Measurements from ENCODE around the gene KLRC3.
"Not testable (repeated sequence)": the region's sequence is repeated elsewhere in the genome, so short reads cannot be mapped to it uniquely, and the experiment has no call there.

KLRC3 gene

GRCh38 chr12:10420334-10420733 lies at the start of gene KLRC3:
Gene KLRC3 (minus strand): TSS chr12:10420595. CDS start chr12:10420550, 45 bp downstream.
- DNase-seq = not testable (repeated sequence)

- DNase-seq = no peak
Observed at GRCh38 chr12:10469701-10470100, 49.3 kb upstream of the KLRC3 start.

- no peak for DNase-seq
Observed at GRCh38 chr12:10466311-10466710, 45.9 kb upstream of the KLRC3 start.

GRCh38 chr12:10457760-10458159 lies 37.4 kb upstream of the KLRC3 start:
- no peak for DNase-seq

- no peak for DNase-seq
Observed at GRCh38 chr12:10456856-10457255, 36.5 kb upstream of the KLRC3 start.

- DNase-seq = no peak
Observed at GRCh38 chr12:10455766-10456165, 35.4 kb upstream of the KLRC3 start.

GRCh38 chr12:10454531-10454930 lies 34.1 kb upstream of the KLRC3 start:
- no peak for DNase-seq

- no peak for DNase-seq
Observed at GRCh38 chr12:10453156-10453555, 32.8 kb upstream of the KLRC3 start, which contains the start of gene KLRC1. Gene KLRC1 (minus strand): TSS chr12:10453377. CDS start chr12:10451156, 2,221 bp downstream.

- no peak for DNase-seq
Observed at GRCh38 chr12:10448236-10448635, 27.8 kb upstream of the KLRC3 start.

GRCh38 chr12:10446052-10446451 lies 25.7 kb upstream of the KLRC3 start:
- not testable (repeated sequence) for DNase-seq

- DNase-seq = not testable (repeated sequence)
Observed at GRCh38 chr12:10441144-10441543, 20.7 kb upstream of the KLRC3 start.

GRCh38 chr12:10439608-10440274 lies 19.3 kb upstream of the KLRC3 start:
- not testable (repeated sequence) for DNase-seq

- DNase-seq = not testable (repeated sequence)
Observed at GRCh38 chr12:10437601-10438000, 17.2 kb upstream of the KLRC3 start.

- DNase-seq = not testable (repeated sequence)
Observed at GRCh38 chr12:10435816-10436215, 15.4 kb upstream of the KLRC3 start, which contains the start of gene KLRC2. Gene KLRC2 (minus strand): TSS chr12:10436010. CDS start chr12:10435986, 24 bp downstream.

GRCh38 chr12:10430623-10431022 lies 10.2 kb upstream of the KLRC3 start:
- DNase-seq = not testable (repeated sequence)

GRCh38 chr12:10425938-10426337 lies 5.5 kb upstream of the KLRC3 start:
- not testable (repeated sequence) for DNase-seq

- not testable (repeated sequence) for DNase-seq
Observed at GRCh38 chr12:10424260-10424899, 4.0 kb upstream of the KLRC3 start.

GRCh38 chr12:10422159-10422558 lies 1.8 kb upstream of the KLRC3 start:
- DNase-seq = not testable (repeated sequence)

- no peak for DNase-seq
Observed at GRCh38 chr12:10409392-10409791, 11.0 kb downstream of the KLRC3 start, which contains the start of gene KLRC4. Gene KLRC4 (minus strand): TSS chr12:10409757. CDS start chr12:10409575, 182 bp downstream.

GRCh38 chr12:10408842-10409241 lies 11.6 kb downstream of the KLRC3 start:
- DNase-seq = no peak

GRCh38 chr12:10406725-10407124 lies 13.7 kb downstream of the KLRC3 start:
- DNase-seq = no peak

- no peak for DNase-seq
Observed at GRCh38 chr12:10405294-10405693, 15.1 kb downstream of the KLRC3 start.

- DNase-seq = no peak
Observed at GRCh38 chr12:10404798-10405197, 15.6 kb downstream of the KLRC3 start.

- DNase-seq = no peak
Observed at GRCh38 chr12:10400829-10401228, 19.6 kb downstream of the KLRC3 start.

Data from NCI-H2227 treated with DMSO at 0.1 percent for 48 hours (cell line).